HG03066 (cell line): ENCODE results near the gene CACNA1C.

Experiments
- ATAC-seq: cut with Tn5 transposase; IDR thresholded peaks from one replicate; pipeline ENCODE4 v1.9.1; 2021; ENCODE audit warnings: low read depth; ENCODE audit not compliant: unreplicated experiment

Gene CACNA1C

DNA sequence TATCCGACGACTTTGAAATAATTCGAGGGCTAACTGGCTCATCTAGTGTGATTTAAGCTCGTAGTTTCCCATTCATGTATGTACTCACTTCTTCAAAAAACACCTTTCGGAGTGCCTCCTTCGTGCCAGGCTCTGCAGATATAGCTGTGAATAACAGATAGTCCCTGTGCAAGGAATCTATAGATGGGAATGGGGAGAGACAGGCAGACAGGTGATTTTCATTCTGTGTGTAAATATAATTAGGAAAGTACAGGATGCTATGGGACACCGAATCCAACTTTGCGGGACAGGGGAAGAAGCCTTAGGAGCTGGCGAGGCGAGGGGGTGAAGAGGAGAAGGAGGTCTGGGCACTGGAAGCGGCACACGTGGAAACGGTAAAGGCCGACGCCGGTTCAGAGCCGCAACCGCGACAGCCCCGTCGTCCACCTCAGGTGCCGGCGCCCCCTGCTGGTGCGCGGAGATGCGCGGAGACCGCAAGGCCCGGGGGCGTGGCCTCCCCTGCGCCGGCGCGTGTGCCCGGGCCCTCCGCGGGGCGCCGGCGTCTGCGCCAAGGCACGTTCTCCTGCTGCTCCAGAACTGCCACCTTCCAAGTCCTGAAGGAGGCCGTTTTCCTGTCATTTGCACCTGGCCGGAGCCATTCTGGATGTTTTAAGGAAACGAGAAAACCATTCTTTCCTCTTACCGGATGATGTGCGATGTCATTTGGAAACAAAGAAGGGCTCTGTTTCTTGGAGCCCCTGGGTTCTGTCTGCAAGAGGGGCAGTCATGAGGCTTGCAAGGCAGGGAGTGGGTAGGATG lies 18.0 kb upstream of the CACNA1C start:
- peak; percentile 66 for ATAC-seq

DNA sequence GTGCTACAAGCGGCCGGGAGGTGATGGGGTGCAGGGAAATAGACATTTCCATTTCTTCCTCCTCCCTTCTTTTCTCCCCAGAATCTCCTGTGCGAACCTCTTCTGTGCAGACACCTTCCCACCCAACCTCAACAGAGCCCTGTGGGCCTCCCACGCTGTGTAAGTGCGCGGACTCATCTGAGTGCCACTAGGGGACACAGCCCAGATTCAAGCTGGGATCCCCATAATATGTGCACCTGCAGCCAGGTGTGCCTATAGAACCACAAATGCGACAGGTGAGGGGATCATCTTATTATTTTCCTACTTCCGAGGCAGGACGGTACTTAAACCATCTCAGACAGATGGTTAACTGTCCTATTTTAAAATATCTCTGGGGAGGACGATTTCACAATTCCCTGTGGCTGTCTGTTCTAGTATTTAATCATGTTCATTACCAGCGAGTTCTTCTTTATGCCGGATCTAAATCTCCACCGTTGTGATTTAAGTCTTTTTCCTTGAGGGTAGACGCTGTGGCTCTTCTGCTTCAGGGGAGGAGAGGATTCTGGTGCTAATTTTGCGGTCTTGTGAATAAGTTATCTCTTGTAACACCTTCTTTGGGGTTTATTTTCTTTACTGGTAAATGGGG lies 17.2 kb upstream of the CACNA1C start:
- no peak for ATAC-seq

- ATAC-seq = no peak
Measured at GRCh38 chr12:2039034-2039433, 13.8 kb upstream of the CACNA1C start.

- ATAC-seq = no peak
Measured at GRCh38 chr12:2043054-2043453, 9.7 kb upstream of the CACNA1C start.

GRCh38 chr12:2044165-2044564 lies 8.6 kb upstream of the CACNA1C start:
- ATAC-seq = no peak

- ATAC-seq = no peak
Measured at GRCh38 chr12:2046957-2047356, 5.8 kb upstream of the CACNA1C start.

DNA sequence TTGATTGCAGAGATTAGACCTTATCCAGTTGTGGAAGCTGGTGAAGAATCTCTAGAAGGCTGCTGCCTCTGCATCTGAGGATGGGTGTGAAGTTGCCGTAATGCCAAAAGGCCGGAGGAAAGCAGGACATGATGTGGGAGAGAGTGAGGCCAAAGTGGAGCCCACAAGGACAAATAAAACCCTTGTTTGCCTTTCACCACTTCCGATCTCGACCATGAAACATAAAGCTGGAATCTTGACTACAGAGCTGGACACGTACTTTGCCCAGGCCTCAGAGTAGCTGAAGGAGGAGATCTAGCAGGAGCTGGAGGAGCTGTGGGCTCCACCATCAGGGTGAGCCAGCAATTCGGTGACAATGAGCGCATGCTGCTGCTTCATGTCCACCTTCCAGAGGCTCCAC lies 5.0 kb upstream of the CACNA1C start:
- no peak for ATAC-seq

- ATAC-seq = no peak
Measured at GRCh38 chr12:2049604-2050540, 2.9 kb upstream of the CACNA1C start.

GRCh38 chr12:2051700-2052621 lies 826 bp upstream of the CACNA1C start:
- ATAC-seq = no peak

DNA sequence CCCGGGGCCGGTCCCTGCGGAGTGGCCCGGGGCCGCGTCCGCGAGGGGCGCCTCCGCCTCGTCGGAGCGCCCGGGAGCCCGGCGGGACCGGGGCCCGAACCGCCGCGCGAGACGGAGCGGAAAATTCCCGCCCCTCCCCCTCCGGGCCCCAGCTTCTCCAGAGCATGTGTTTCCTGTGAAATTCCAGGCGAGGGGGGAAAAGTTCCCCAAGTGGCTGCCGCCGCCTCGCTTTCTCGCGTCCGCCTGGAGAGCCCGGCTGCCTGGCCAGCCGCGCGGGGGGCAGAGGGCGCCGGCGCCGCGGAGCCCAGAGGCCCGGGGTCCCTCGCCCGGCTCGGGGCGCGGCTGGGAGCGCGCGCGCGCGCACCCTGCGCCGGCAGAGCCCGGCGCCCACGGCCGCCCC lies 904 bp downstream of the CACNA1C start:
- ATAC-seq = no peak

- ATAC-seq = no peak
Measured at GRCh38 chr12:2054091-2055018, 1.6 kb downstream of the CACNA1C start.

GRCh38 chr12:2057041-2057794 lies 4.4 kb downstream of the CACNA1C start:
- no peak for ATAC-seq

DNA sequence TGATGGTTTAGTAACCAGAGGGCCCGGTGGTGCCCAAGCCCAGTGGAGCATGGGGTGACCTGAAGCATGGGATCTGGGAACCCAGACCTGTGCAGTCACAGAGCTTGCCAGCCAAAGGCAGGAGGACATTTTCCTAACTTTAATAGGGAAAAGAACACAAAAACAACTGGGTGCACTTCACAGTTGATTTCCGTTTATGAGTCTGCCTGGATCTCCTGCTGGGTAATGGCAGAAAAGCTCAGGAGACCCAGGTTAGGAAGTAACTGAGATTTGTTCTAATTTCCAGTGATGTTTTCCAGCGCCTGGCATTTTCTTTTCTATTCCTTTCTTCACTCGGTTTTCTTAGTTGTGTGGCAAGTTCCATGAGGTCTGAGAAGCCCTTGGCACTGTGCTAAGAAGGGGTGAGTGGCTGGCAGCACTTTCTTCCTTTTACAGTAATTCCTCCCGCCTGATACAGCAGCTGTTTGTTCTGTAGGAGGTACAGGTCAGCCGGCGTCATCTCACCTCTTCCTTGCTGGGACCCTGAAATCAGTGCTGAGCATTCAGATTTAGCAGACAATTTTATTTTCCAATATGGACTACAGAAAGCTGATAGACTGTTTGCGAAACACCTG lies 5.1 kb downstream of the CACNA1C start:
- no peak for ATAC-seq

DNA sequence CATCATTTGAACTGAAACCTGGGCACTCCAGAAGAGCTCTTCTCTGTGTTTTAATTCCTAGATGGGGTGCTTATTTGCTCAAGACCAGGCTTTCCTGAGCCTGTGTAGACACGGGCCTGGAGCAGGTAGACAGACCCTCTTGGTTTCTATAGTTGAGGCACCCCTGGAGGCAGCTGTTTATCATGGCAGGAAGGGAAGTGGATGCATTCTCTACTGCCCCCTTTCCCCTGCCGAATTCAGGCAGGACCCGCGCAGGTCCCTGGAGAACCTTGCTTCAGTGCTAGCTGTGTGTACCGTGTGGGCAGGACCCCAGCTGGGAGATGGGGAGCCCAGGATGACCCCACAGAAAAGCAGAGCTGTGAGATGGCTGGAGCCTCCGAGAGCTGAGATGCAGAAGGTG lies 6.0 kb downstream of the CACNA1C start:
- no peak for ATAC-seq

GRCh38 chr12:2061402-2061801 lies 8.6 kb downstream of the CACNA1C start:
- ATAC-seq = no peak

DNA sequence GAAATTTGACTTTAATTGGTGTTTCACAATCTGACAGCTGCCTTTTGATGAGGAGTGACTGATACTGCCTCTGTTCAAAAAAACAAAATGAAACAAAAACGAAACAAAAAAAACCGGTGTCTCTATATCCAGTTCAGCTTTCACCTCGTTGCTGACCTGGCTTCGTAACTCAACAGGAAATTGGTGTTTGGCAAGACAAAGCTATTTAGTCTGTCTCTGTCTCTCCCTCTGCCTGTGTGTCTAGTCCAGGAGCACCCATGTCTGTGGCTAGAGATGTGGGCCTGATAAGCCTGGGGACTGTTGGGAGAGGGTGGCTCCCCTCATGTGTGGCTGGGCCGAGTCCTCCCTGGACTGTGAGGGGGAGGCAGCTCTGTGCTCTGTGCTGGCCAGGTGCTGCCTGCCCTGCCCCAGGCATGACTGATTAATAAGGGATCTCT lies 11.3 kb downstream of the CACNA1C start:
- ATAC-seq = no peak

GRCh38 chr12:2068653-2069052 lies 15.9 kb downstream of the CACNA1C start:
- no peak for ATAC-seq
